NB4 (cell line): Measurements from ENCODE around the gene CLEC7A.

Source experiments
- TF ChIP-seq, protein P1 (sequence below): IDR thresholded peaks from one replicate; pipeline ENCODE4 v1.5.1; 2012; ENCODE audit warnings: low read depth, low read length
- TF ChIP-seq, protein P2 (sequence below): IDR thresholded peaks from 2 replicates; pipeline ENCODE4 v1.6.1; 2011; ENCODE audit warnings: low read depth, low read length

DNA sequence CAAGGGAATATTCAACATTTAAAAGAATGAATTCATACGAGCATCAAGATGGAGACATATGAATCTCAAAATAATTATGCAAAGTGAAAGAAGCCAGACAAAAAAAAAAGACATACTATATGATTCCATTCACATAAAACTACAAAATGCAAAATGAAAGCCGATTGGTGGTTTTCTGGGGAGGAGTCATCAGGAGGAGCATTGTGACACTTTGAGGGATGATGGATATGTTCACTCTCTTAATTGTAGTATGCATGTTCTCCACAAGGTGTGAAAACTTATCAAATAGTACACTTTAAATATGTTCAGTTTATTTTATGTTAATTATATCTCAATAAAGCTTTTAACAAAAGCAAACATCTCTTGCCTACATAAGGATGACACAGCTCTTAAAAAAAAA, 28.4 kb upstream of the CLEC7A start:
- TF ChIP-seq, protein P1, sequence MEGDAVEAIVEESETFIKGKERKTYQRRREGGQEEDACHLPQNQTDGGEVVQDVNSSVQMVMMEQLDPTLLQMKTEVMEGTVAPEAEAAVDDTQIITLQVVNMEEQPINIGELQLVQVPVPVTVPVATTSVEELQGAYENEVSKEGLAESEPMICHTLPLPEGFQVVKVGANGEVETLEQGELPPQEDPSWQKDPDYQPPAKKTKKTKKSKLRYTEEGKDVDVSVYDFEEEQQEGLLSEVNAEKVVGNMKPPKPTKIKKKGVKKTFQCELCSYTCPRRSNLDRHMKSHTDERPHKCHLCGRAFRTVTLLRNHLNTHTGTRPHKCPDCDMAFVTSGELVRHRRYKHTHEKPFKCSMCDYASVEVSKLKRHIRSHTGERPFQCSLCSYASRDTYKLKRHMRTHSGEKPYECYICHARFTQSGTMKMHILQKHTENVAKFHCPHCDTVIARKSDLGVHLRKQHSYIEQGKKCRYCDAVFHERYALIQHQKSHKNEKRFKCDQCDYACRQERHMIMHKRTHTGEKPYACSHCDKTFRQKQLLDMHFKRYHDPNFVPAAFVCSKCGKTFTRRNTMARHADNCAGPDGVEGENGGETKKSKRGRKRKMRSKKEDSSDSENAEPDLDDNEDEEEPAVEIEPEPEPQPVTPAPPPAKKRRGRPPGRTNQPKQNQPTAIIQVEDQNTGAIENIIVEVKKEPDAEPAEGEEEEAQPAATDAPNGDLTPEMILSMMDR: no peak
- TF ChIP-seq, protein P2, sequence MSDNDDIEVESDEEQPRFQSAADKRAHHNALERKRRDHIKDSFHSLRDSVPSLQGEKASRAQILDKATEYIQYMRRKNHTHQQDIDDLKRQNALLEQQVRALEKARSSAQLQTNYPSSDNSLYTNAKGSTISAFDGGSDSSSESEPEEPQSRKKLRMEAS: no peak
